ENCODE data around the gene ETV6.

The ETV6 gene

GRCh38 chr12:11635341-11635740 is 14.1 kb upstream of the ETV6 start:
- no peak overlapping the region for H3K4ac ChIP-seq (ENCODE audit: low read depth, low read length)
- no peak overlapping the region for H3K23ac ChIP-seq (ENCODE audit: low read length)
- no peak overlapping the region for H3K4me2 ChIP-seq (ENCODE audit: low read length)
- no peak overlapping the region for H2BK5ac ChIP-seq (ENCODE audit: low read length)
- no peak overlapping the region for H2BK15ac ChIP-seq (replicated peaks; ENCODE audit: low read depth)
- H3K36me3 ChIP-seq (ENCODE audit: control insufficient read depth, insufficient read depth, low read length): no peaks in the 10 kb centered on the region
- H3K56ac ChIP-seq (ENCODE audit: low read length): no peak overlapping the region
- no peaks in the 10 kb centered on the region for H3K79me2 ChIP-seq (ENCODE audit: control insufficient read depth, insufficient read depth, low read length)
- no peaks in the 10 kb centered on the region for H3K27me3 ChIP-seq (ENCODE audit: insufficient read depth, low read length, poor library complexity)
- H2AK5ac ChIP-seq (ENCODE audit: low read length): no peak overlapping the region
- no peaks in the 10 kb centered on the region for H3K4me1 ChIP-seq (ENCODE audit: control insufficient read depth, low read depth, low read length)
- no peak for DNase-seq
- no CpG with 5 or more reads among the region's 2 CpGs for WGBS (ENCODE audit: extremely low coverage, insufficient coverage, low lambda C conversion rate)
- no peaks in the 10 kb centered on the region for H3K79me1 ChIP-seq (ENCODE audit: low read length)
- H3K27ac ChIP-seq (ENCODE audit: low read depth, low read length): no peak overlapping the region
- no peak overlapping the region for H2BK120ac ChIP-seq (ENCODE audit: low read depth, low read length)
- H3K18ac ChIP-seq (ENCODE audit: low read length): no peak overlapping the region
- no peak overlapping the region for H4K8ac ChIP-seq (ENCODE audit: low read depth, low read length)
- H4K5ac ChIP-seq (ENCODE audit: low read length): no peak overlapping the region
- H3K9ac ChIP-seq (ENCODE audit: low read length): no peak overlapping the region
- H3K4me3 ChIP-seq (ENCODE audit: low read length): no peak overlapping the region

- no CpG with 5 or more reads among the region's 3 CpGs for WGBS (ENCODE audit: extremely low coverage, insufficient coverage, low lambda C conversion rate)
- no peak overlapping the region for H3K9ac ChIP-seq (ENCODE audit: low read length)
- no peak overlapping the region for H2BK15ac ChIP-seq (replicated peaks; ENCODE audit: low read depth)
- no peaks in the 10 kb centered on the region for H3K27me3 ChIP-seq (ENCODE audit: insufficient read depth, low read length, poor library complexity)
- H3K36me3 ChIP-seq (ENCODE audit: control insufficient read depth, insufficient read depth, low read length): no peaks in the 10 kb centered on the region
- no peak overlapping the region for H2BK5ac ChIP-seq (ENCODE audit: low read length)
- no peak overlapping the region for H4K8ac ChIP-seq (ENCODE audit: low read depth, low read length)
- no peak overlapping the region for H3K27ac ChIP-seq (ENCODE audit: low read depth, low read length)
- H3K18ac ChIP-seq (ENCODE audit: low read length): no peak overlapping the region
- H2BK120ac ChIP-seq (ENCODE audit: low read depth, low read length): no peak overlapping the region
- H4K5ac ChIP-seq (ENCODE audit: low read length): no peak overlapping the region
- no peak for DNase-seq
- no peak overlapping the region for H3K4me3 ChIP-seq (ENCODE audit: low read length)
- H3K56ac ChIP-seq (ENCODE audit: low read length): no peak overlapping the region
- H3K4me1 ChIP-seq (ENCODE audit: control insufficient read depth, low read depth, low read length): no peaks in the 10 kb centered on the region
- H3K23ac ChIP-seq (ENCODE audit: low read length): no peak overlapping the region
- H3K4me2 ChIP-seq (ENCODE audit: low read length): no peak overlapping the region
- H3K79me1 ChIP-seq (ENCODE audit: low read length): no peaks in the 10 kb centered on the region
- H2AK5ac ChIP-seq (ENCODE audit: low read length): no peak overlapping the region
- H3K4ac ChIP-seq (ENCODE audit: low read depth, low read length): no peak overlapping the region
- H3K79me2 ChIP-seq (ENCODE audit: control insufficient read depth, insufficient read depth, low read length): no peaks in the 10 kb centered on the region
Measured at GRCh38 chr12:11638315-11638916, 11.1 kb upstream of the ETV6 start.

- no peak overlapping the region for H4K5ac ChIP-seq (ENCODE audit: low read length)
- H2BK15ac ChIP-seq (replicated peaks; ENCODE audit: low read depth): no peak overlapping the region
- no peak overlapping the region for H3K18ac ChIP-seq (ENCODE audit: low read length)
- no peaks in the 10 kb centered on the region for H3K36me3 ChIP-seq (ENCODE audit: control insufficient read depth, insufficient read depth, low read length)
- H3K4ac ChIP-seq (ENCODE audit: low read depth, low read length): no peak overlapping the region
- DNase-seq: no peak
- no peaks in the 10 kb centered on the region for H3K4me1 ChIP-seq (ENCODE audit: control insufficient read depth, low read depth, low read length)
- no peak overlapping the region for H2BK5ac ChIP-seq (ENCODE audit: low read length)
- no peak overlapping the region for H4K8ac ChIP-seq (ENCODE audit: low read depth, low read length)
- H3K9ac ChIP-seq (ENCODE audit: low read length): no peak overlapping the region
- no peak overlapping the region for H3K4me3 ChIP-seq (ENCODE audit: low read length)
- H2BK120ac ChIP-seq (ENCODE audit: low read depth, low read length): no peak overlapping the region
- no peaks in the 10 kb centered on the region for H3K79me2 ChIP-seq (ENCODE audit: control insufficient read depth, insufficient read depth, low read length)
- no peak overlapping the region for H3K56ac ChIP-seq (ENCODE audit: low read length)
- no peak overlapping the region for H2AK5ac ChIP-seq (ENCODE audit: low read length)
- H3K27me3 ChIP-seq (ENCODE audit: insufficient read depth, low read length, poor library complexity): no peaks in the 10 kb centered on the region
- no CpG with 5 or more reads among the region's 5 CpGs for WGBS (ENCODE audit: extremely low coverage, insufficient coverage, low lambda C conversion rate)
- H3K23ac ChIP-seq (ENCODE audit: low read length): no peak overlapping the region
- H3K79me1 ChIP-seq (ENCODE audit: low read length): no peaks in the 10 kb centered on the region
- H3K4me2 ChIP-seq (ENCODE audit: low read length): no peak overlapping the region
- H3K27ac ChIP-seq (ENCODE audit: low read depth, low read length): no peak overlapping the region
Measured at GRCh38 chr12:11639454-11639853, 10.0 kb upstream of the ETV6 start.

- H3K4me3 ChIP-seq (ENCODE audit: low read length): no peak overlapping the region
- H3K4me1 ChIP-seq (ENCODE audit: control insufficient read depth, low read depth, low read length): no peaks in the 10 kb centered on the region
- H4K5ac ChIP-seq (ENCODE audit: low read length): no peak overlapping the region
- no peaks in the 10 kb centered on the region for H3K79me1 ChIP-seq (ENCODE audit: low read length)
- H3K23ac ChIP-seq (ENCODE audit: low read length): no peak overlapping the region
- no peak overlapping the region for H2BK5ac ChIP-seq (ENCODE audit: low read length)
- H2BK120ac ChIP-seq (ENCODE audit: low read depth, low read length): no peak overlapping the region
- no peak overlapping the region for H3K18ac ChIP-seq (ENCODE audit: low read length)
- H3K9ac ChIP-seq (ENCODE audit: low read length): no peak overlapping the region
- no peaks in the 10 kb centered on the region for H3K36me3 ChIP-seq (ENCODE audit: control insufficient read depth, insufficient read depth, low read length)
- H4K8ac ChIP-seq (ENCODE audit: low read depth, low read length): no peak overlapping the region
- DNase-seq: no peak
- no peaks in the 10 kb centered on the region for H3K79me2 ChIP-seq (ENCODE audit: control insufficient read depth, insufficient read depth, low read length)
- H3K27me3 ChIP-seq (ENCODE audit: insufficient read depth, low read length, poor library complexity): no peaks in the 10 kb centered on the region
- H3K27ac ChIP-seq (ENCODE audit: low read depth, low read length): no peak overlapping the region
- no peak overlapping the region for H3K4me2 ChIP-seq (ENCODE audit: low read length)
- no peak overlapping the region for H2BK15ac ChIP-seq (replicated peaks; ENCODE audit: low read depth)
- no peak overlapping the region for H3K4ac ChIP-seq (ENCODE audit: low read depth, low read length)
- no peak overlapping the region for H3K56ac ChIP-seq (ENCODE audit: low read length)
- no peak overlapping the region for H2AK5ac ChIP-seq (ENCODE audit: low read length)
- no CpG with 5 or more reads among the region's 2 CpGs for WGBS (ENCODE audit: extremely low coverage, insufficient coverage, low lambda C conversion rate)
Measured at GRCh38 chr12:11641522-11641921, 8.0 kb upstream of the ETV6 start.

GRCh38 chr12:11642785-11643184 is 6.7 kb upstream of the ETV6 start:
- no peak overlapping the region for H3K9ac ChIP-seq (ENCODE audit: low read length)
- no peaks in the 10 kb centered on the region for H3K36me3 ChIP-seq (ENCODE audit: control insufficient read depth, insufficient read depth, low read length)
- no peak overlapping the region for H3K4me2 ChIP-seq (ENCODE audit: low read length)
- H4K5ac ChIP-seq (ENCODE audit: low read length): no peak overlapping the region
- H3K23ac ChIP-seq (ENCODE audit: low read length): no peak overlapping the region
- H2AK5ac ChIP-seq (ENCODE audit: low read length): no peak overlapping the region
- H3K4me3 ChIP-seq (ENCODE audit: low read length): no peak overlapping the region
- H3K18ac ChIP-seq (ENCODE audit: low read length): no peak overlapping the region
- no peak overlapping the region for H3K27ac ChIP-seq (ENCODE audit: low read depth, low read length)
- no peak overlapping the region for H4K8ac ChIP-seq (ENCODE audit: low read depth, low read length)
- no CpG with 5 or more reads among the region's 1 CpG for WGBS (ENCODE audit: extremely low coverage, insufficient coverage, low lambda C conversion rate)
- H3K27me3 ChIP-seq (ENCODE audit: insufficient read depth, low read length, poor library complexity): no peaks in the 10 kb centered on the region
- DNase-seq: no peak
- no peak overlapping the region for H2BK15ac ChIP-seq (replicated peaks; ENCODE audit: low read depth)
- H2BK120ac ChIP-seq (ENCODE audit: low read depth, low read length): no peak overlapping the region
- H3K56ac ChIP-seq (ENCODE audit: low read length): no peak overlapping the region
- H3K4me1 ChIP-seq (ENCODE audit: control insufficient read depth, low read depth, low read length): no peaks in the 10 kb centered on the region
- no peaks in the 10 kb centered on the region for H3K79me2 ChIP-seq (ENCODE audit: control insufficient read depth, insufficient read depth, low read length)
- no peaks in the 10 kb centered on the region for H3K79me1 ChIP-seq (ENCODE audit: low read length)
- H3K4ac ChIP-seq (ENCODE audit: low read depth, low read length): no peak overlapping the region
- H2BK5ac ChIP-seq (ENCODE audit: low read length): no peak overlapping the region

- no peaks in the 10 kb centered on the region for H3K79me2 ChIP-seq (ENCODE audit: control insufficient read depth, insufficient read depth, low read length)
- no peaks in the 10 kb centered on the region for H3K27me3 ChIP-seq (ENCODE audit: insufficient read depth, low read length, poor library complexity)
- no peak overlapping the region for H3K27ac ChIP-seq (ENCODE audit: low read depth, low read length)
- no peak overlapping the region for H3K23ac ChIP-seq (ENCODE audit: low read length)
- no peak overlapping the region for H4K8ac ChIP-seq (ENCODE audit: low read depth, low read length)
- H3K4me3 ChIP-seq (ENCODE audit: low read length): no peak overlapping the region
- no peak overlapping the region for H3K4ac ChIP-seq (ENCODE audit: low read depth, low read length)
- no peak overlapping the region for H3K18ac ChIP-seq (ENCODE audit: low read length)
- H3K79me1 ChIP-seq (ENCODE audit: low read length): no peaks in the 10 kb centered on the region
- no peak overlapping the region for H2BK120ac ChIP-seq (ENCODE audit: low read depth, low read length)
- no peaks in the 10 kb centered on the region for H3K36me3 ChIP-seq (ENCODE audit: control insufficient read depth, insufficient read depth, low read length)
- no peak overlapping the region for H4K5ac ChIP-seq (ENCODE audit: low read length)
- DNase-seq: no peak
- WGBS (ENCODE audit: extremely low coverage, insufficient coverage, low lambda C conversion rate): no CpG with 5 or more reads among the region's 1 CpG
- no peak overlapping the region for H3K4me2 ChIP-seq (ENCODE audit: low read length)
- H2AK5ac ChIP-seq (ENCODE audit: low read length): no peak overlapping the region
- no peak overlapping the region for H2BK15ac ChIP-seq (replicated peaks; ENCODE audit: low read depth)
- H3K4me1 ChIP-seq (ENCODE audit: control insufficient read depth, low read depth, low read length): no peaks in the 10 kb centered on the region
- H3K9ac ChIP-seq (ENCODE audit: low read length): no peak overlapping the region
- H2BK5ac ChIP-seq (ENCODE audit: low read length): no peak overlapping the region
- H3K56ac ChIP-seq (ENCODE audit: low read length): no peak overlapping the region
Measured at GRCh38 chr12:11645391-11645790, 4.1 kb upstream of the ETV6 start.

Data from mesendoderm (in vitro differentiated cells).